ENCODE data around the gene TIMP3.

DNA sequence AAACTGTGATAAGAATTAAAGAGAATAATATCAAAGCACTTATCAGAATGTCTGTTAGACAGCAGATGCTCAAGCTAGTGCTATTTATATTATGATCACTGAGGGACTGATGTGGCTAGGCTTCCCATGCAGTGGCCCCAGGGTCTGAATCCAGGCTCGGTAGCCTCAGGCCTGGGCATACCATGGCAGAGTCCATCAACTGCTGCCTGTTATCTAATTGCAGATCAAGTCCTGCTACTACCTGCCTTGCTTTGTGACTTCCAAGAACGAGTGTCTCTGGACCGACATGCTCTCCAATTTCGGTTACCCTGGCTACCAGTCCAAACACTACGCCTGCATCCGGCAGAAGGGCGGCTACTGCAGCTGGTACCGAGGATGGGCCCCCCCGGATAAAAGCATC lies 57.5 kb downstream of the TIMP3 start:
- TF ChIP-seq ETV6 (CRISPR knock-in tag; IDR thresholded peaks at IDR 0.05) (no peak), ZBTB21 (CRISPR knock-in tag; IDR thresholded peaks at IDR 0.05; ENCODE audit: borderline replicate concordance) (no peak), MAX (CRISPR knock-in tag; IDR thresholded peaks at IDR 0.05) (no peak), IRF2 (CRISPR knock-in tag; IDR thresholded peaks at IDR 0.05; ENCODE audit: borderline replicate concordance, low read depth) (no peak), CBFB (CRISPR knock-in tag; IDR thresholded peaks at IDR 0.05; ENCODE audit: low read depth) (no peak)
- TF ChIP-seq, protein P1, sequence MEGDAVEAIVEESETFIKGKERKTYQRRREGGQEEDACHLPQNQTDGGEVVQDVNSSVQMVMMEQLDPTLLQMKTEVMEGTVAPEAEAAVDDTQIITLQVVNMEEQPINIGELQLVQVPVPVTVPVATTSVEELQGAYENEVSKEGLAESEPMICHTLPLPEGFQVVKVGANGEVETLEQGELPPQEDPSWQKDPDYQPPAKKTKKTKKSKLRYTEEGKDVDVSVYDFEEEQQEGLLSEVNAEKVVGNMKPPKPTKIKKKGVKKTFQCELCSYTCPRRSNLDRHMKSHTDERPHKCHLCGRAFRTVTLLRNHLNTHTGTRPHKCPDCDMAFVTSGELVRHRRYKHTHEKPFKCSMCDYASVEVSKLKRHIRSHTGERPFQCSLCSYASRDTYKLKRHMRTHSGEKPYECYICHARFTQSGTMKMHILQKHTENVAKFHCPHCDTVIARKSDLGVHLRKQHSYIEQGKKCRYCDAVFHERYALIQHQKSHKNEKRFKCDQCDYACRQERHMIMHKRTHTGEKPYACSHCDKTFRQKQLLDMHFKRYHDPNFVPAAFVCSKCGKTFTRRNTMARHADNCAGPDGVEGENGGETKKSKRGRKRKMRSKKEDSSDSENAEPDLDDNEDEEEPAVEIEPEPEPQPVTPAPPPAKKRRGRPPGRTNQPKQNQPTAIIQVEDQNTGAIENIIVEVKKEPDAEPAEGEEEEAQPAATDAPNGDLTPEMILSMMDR (IDR thresholded peaks at IDR 0.05): no peak
